Activated CD4-positive, alpha-beta T cell treated with anti-CD3 and anti-CD28 coated beads for 48 hours (primary cell): ENCODE data around the gene TTLL3.
"Not testable (repeated sequence)": the region's sequence is repeated elsewhere in the genome, so short reads cannot be mapped to it uniquely, and the experiment has no call there.

Source experiments
- DNase-seq: peaks from one replicate; pipeline ENCODE4 v3.0.0-alpha.2; 2020

Gene TTLL3

GRCh38 chr3:9809615-9810432, at the start of gene TTLL3:
TSS of gene TTLL3 (plus strand) at chr3:9810262. CDS start at chr3:9810662, 400 bp downstream.
- peak; percentile 54 for DNase-seq

GRCh38 chr3:9760779-9761505, 49.1 kb upstream of the TTLL3 start:
- DNase-seq = no peak

- no peak for DNase-seq
Observed at GRCh38 chr3:9761919-9762318, 48.1 kb upstream of the TTLL3 start.

- DNase-seq = no peak
Observed at GRCh38 chr3:9762871-9763270, 47.2 kb upstream of the TTLL3 start.

GRCh38 chr3:9765865-9766264, 44.2 kb upstream of the TTLL3 start:
- DNase-seq = no peak

GRCh38 chr3:9767418-9767817, 42.6 kb upstream of the TTLL3 start:
- DNase-seq = no peak

- no peak for DNase-seq
Observed at GRCh38 chr3:9768141-9768775, 41.8 kb upstream of the TTLL3 start.

- no peak for DNase-seq
Observed at GRCh38 chr3:9769012-9769411, 41.0 kb upstream of the TTLL3 start.

- DNase-seq = peak; percentile 83
Observed at GRCh38 chr3:9769426-9770275, 40.4 kb upstream of the TTLL3 start, which contains the start of gene CAMK1. TSS of gene CAMK1 (minus strand) at chr3:9769947. CDS start at chr3:9767749, 2,198 bp downstream.

GRCh38 chr3:9770276-9770812, 39.7 kb upstream of the TTLL3 start:
- DNase-seq = no peak

GRCh38 chr3:9771007-9771406, 39.1 kb upstream of the TTLL3 start:
- not testable (repeated sequence) for DNase-seq

- peak; percentile 37 for DNase-seq
Observed at GRCh38 chr3:9776896-9777693, 33.0 kb upstream of the TTLL3 start.

- DNase-seq = peak; percentile 39
Observed at GRCh38 chr3:9777694-9778021, 32.4 kb upstream of the TTLL3 start.

GRCh38 chr3:9778143-9779074, 31.7 kb upstream of the TTLL3 start:
- DNase-seq = peak; percentile 82

GRCh38 chr3:9779075-9779593, 30.9 kb upstream of the TTLL3 start:
- DNase-seq = no peak

- DNase-seq = peak; percentile 37
Observed at GRCh38 chr3:9779721-9780457, 30.2 kb upstream of the TTLL3 start.

GRCh38 chr3:9780458-9780812, 29.6 kb upstream of the TTLL3 start:
- peak; percentile 23 for DNase-seq

GRCh38 chr3:9780910-9781309, 29.2 kb upstream of the TTLL3 start:
- no peak for DNase-seq

- no peak for DNase-seq
Observed at GRCh38 chr3:9781551-9781950, 28.5 kb upstream of the TTLL3 start.
